Measurements from ENCODE around the gene RNF4.

The RNF4 gene

DNA sequence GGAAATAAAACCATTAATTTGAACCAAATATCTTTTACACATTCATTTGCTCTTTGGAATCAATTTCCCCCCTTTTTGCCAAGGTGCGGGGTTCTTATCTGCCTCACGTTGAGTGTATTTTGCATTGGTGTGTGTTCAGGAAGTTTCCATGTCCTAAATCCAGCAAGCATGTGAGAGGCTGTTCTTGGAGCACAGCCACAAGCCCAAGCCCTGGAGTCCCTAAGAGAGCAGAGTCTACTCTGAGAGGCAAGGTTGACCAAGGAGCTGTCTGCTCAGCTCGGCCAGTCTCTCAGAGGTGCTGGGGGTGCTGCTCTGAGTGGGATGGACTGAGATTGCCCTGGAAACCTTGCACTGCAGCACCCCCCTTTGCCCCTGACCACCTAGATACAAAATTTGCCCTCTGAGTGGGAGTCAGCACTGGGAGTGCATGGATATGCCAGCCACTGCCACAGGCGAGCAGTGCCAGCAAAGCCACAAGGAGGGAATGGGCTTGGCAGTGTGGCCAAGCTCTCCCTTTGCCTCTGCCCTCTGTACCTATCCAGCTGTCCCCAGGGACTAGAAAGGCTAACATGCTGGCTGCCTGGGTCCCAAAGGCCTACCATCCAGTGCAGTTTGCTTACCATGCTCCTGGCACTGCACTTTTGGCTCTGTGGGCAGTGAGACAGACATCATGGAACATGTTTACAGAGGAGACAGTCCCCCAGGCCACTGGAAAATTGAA lies 47.1 kb downstream of the RNF4 start:
- Histone ChIP-seq H3K36me3 (ENCODE audit: insufficient read depth, low read length) (peaks cover 23% of the 10 kb centered on the region), H3K9ac (ENCODE audit: low read length) (no peak overlapping the region), H3K27ac (ENCODE audit: low read depth, low read length, poor library complexity, severe bottlenecking) (no peak overlapping the region), H3F3A (ENCODE audit: insufficient read depth, low read length) (no peaks in the 10 kb centered on the region), H3K9me2 (ENCODE audit: low read depth, low read length) (no peaks in the 10 kb centered on the region), H3K4me3 (ENCODE audit: low read depth, low read length, poor library complexity, severe bottlenecking) (no peak overlapping the region), H3K4me1 (ENCODE audit: insufficient read depth, low read length, severe bottlenecking) (no peaks in the 10 kb centered on the region), H3K9me3 (ENCODE audit: low read length) (no peaks in the 10 kb centered on the region), H3K79me2 (ENCODE audit: insufficient read depth, low read length) (no peaks in the 10 kb centered on the region), H3K4me2 (ENCODE audit: low read length) (no peak overlapping the region), H3K27me3 (ENCODE audit: insufficient read depth, low read length) (no peaks in the 10 kb centered on the region), H2AFZ (ENCODE audit: low read length) (no peak overlapping the region), H4K20me1 (ENCODE audit: insufficient read depth, low read length) (no peaks in the 10 kb centered on the region)
- TF ChIP-seq EZH2 (IDR thresholded peaks at IDR 0.05; ENCODE audit: borderline replicate concordance, low read length): no peak
- TF ChIP-seq, protein P1, sequence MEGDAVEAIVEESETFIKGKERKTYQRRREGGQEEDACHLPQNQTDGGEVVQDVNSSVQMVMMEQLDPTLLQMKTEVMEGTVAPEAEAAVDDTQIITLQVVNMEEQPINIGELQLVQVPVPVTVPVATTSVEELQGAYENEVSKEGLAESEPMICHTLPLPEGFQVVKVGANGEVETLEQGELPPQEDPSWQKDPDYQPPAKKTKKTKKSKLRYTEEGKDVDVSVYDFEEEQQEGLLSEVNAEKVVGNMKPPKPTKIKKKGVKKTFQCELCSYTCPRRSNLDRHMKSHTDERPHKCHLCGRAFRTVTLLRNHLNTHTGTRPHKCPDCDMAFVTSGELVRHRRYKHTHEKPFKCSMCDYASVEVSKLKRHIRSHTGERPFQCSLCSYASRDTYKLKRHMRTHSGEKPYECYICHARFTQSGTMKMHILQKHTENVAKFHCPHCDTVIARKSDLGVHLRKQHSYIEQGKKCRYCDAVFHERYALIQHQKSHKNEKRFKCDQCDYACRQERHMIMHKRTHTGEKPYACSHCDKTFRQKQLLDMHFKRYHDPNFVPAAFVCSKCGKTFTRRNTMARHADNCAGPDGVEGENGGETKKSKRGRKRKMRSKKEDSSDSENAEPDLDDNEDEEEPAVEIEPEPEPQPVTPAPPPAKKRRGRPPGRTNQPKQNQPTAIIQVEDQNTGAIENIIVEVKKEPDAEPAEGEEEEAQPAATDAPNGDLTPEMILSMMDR (IDR thresholded peaks at IDR 0.05; ENCODE audit: low read length): no peak

DNA sequence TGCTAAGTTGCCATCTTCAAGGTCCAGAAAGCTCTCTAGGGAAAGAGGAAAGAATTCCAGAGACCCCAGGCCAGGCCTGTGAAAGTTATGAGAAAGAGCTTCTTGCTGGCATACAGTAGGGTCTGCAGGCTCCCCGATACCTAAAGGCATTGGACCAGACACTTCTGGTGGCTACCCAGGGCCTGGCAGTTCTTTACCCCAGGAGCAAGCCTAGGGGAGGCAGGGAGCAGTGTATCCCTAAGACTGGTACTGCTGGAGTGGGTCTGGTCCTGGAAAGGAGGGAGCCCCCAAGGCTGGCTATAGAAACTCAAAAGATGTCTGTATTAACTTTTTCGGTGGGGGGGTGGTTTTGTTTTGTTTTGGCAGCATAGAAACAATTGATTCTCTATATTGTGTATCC lies 47.7 kb downstream of the RNF4 start:
- Histone ChIP-seq H3K27ac (ENCODE audit: low read depth, low read length, poor library complexity, severe bottlenecking) (no peak overlapping the region), H3K27me3 (ENCODE audit: insufficient read depth, low read length) (no peaks in the 10 kb centered on the region), H3K36me3 (ENCODE audit: insufficient read depth, low read length) (peaks cover 22% of the 10 kb centered on the region), H3F3A (ENCODE audit: insufficient read depth, low read length) (no peaks in the 10 kb centered on the region), H3K9me2 (ENCODE audit: low read depth, low read length) (no peaks in the 10 kb centered on the region), H3K4me3 (ENCODE audit: low read depth, low read length, poor library complexity, severe bottlenecking) (no peak overlapping the region), H3K4me1 (ENCODE audit: insufficient read depth, low read length, severe bottlenecking) (no peaks in the 10 kb centered on the region), H2AFZ (ENCODE audit: low read length) (no peak overlapping the region), H4K20me1 (ENCODE audit: insufficient read depth, low read length) (no peaks in the 10 kb centered on the region), H3K9ac (ENCODE audit: low read length) (no peak overlapping the region), H3K79me2 (ENCODE audit: insufficient read depth, low read length) (no peaks in the 10 kb centered on the region), H3K4me2 (ENCODE audit: low read length) (no peak overlapping the region), H3K9me3 (ENCODE audit: low read length) (no peaks in the 10 kb centered on the region)
- no peak for TF ChIP-seq EZH2 (IDR thresholded peaks at IDR 0.05; ENCODE audit: borderline replicate concordance, low read length)
- TF ChIP-seq, protein P1 (IDR thresholded peaks at IDR 0.05; ENCODE audit: low read length): no peak

DNA sequence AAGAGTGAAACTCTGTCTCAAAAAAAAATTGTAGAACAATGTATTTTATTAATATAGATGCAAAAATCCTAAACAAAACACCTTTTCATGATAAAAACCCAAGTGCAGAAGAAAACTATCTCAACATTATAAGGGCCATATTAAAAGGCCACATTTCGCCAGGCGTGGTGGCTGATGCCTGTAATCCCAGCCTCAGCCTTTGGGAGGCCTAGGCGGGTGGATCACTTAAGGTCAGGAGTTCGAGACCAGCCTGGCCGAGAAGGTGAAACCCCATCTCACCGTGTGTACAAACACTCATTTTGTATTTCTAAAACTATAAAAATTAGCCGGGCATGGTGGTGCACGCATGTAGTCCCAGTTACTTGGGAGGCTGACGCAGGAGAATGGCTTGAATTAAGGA lies 57.7 kb downstream of the RNF4 start:
- TF ChIP-seq EZH2 (IDR thresholded peaks at IDR 0.05; ENCODE audit: borderline replicate concordance, low read length): no peak
- TF ChIP-seq, protein P1 (IDR thresholded peaks at IDR 0.05; ENCODE audit: low read length): no peak
- H4K20me1 ChIP-seq (ENCODE audit: insufficient read depth, low read length): no peaks in the 10 kb centered on the region
- no peaks in the 10 kb centered on the region for H3K27me3 ChIP-seq (ENCODE audit: insufficient read depth, low read length)
- no peaks in the 10 kb centered on the region for H3K79me2 ChIP-seq (ENCODE audit: insufficient read depth, low read length)
- no peak overlapping the region for H3K4me2 ChIP-seq (ENCODE audit: low read length)
- H3K4me1 ChIP-seq (ENCODE audit: insufficient read depth, low read length, severe bottlenecking): no peaks in the 10 kb centered on the region
- H3F3A ChIP-seq (ENCODE audit: insufficient read depth, low read length): no peaks in the 10 kb centered on the region
- no peaks in the 10 kb centered on the region for H3K36me3 ChIP-seq (ENCODE audit: insufficient read depth, low read length)
- no peaks in the 10 kb centered on the region for H3K9me3 ChIP-seq (ENCODE audit: low read length)
- H2AFZ ChIP-seq (ENCODE audit: low read length): no peak overlapping the region
- H3K4me3 ChIP-seq (ENCODE audit: low read depth, low read length, poor library complexity, severe bottlenecking): no peak overlapping the region
- H3K9me2 ChIP-seq (ENCODE audit: low read depth, low read length): no peaks in the 10 kb centered on the region
- no peak overlapping the region for H3K27ac ChIP-seq (ENCODE audit: low read depth, low read length, poor library complexity, severe bottlenecking)
- no peak overlapping the region for H3K9ac ChIP-seq (ENCODE audit: low read length)
